ENCODE data around the gene G2E3. TPM values are rescaled to one million over a fixed set of nuclear protein-coding genes. Genes with fewer than 3 reads are reported as not detected.

G2E3 gene
- total RNA-seq, 4 donors from 2014 or later, result 9.3 to 14.5 (median 11.6) TPM

DNA sequence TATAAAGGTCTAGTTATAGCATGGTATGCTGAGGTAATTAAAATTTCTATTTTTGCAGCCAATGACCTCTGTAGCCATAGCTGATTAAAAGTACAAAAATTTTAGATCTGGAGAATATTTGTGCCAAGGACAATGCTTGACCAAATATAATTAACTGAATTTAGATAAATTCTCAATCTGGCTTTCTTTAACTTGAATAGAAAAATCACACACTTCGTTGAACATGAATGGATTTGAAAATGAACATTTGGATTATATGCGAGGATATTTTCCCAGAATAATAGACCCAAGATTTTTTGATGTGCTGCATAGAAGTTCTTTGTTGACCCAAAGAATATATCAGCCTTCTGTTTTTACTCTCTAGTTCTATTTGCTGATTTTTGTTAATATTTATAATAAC is 38.4 kb upstream of the G2E3 start:
- Histone ChIP-seq H3K4me1 (no peaks in the 10 kb centered on the region), H3K27ac (no peak overlapping the region), H3K36me3 (no peaks in the 10 kb centered on the region), H3K9me3 (no peaks in the 10 kb centered on the region), H3K27me3 (no peaks in the 10 kb centered on the region), H3K4me3 (no peak overlapping the region)
- TF ChIP-seq POLR2A (IDR thresholded peaks at IDR 0.05), result no peak
- TF ChIP-seq POLR2AphosphoS5 (IDR thresholded peaks at IDR 0.05), result no peak
- no peak for TF ChIP-seq EP300 (IDR thresholded peaks at IDR 0.05)
- TF ChIP-seq, protein P1, sequence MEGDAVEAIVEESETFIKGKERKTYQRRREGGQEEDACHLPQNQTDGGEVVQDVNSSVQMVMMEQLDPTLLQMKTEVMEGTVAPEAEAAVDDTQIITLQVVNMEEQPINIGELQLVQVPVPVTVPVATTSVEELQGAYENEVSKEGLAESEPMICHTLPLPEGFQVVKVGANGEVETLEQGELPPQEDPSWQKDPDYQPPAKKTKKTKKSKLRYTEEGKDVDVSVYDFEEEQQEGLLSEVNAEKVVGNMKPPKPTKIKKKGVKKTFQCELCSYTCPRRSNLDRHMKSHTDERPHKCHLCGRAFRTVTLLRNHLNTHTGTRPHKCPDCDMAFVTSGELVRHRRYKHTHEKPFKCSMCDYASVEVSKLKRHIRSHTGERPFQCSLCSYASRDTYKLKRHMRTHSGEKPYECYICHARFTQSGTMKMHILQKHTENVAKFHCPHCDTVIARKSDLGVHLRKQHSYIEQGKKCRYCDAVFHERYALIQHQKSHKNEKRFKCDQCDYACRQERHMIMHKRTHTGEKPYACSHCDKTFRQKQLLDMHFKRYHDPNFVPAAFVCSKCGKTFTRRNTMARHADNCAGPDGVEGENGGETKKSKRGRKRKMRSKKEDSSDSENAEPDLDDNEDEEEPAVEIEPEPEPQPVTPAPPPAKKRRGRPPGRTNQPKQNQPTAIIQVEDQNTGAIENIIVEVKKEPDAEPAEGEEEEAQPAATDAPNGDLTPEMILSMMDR (IDR thresholded peaks at IDR 0.05), result no peak
- 92 to 94% methylated on average over 2 of the region's 2 CpGs for WGBS, 2 donors (ENCODE audit: low coverage in 1 of 2)
- ATAC-seq, result no peak

DNA sequence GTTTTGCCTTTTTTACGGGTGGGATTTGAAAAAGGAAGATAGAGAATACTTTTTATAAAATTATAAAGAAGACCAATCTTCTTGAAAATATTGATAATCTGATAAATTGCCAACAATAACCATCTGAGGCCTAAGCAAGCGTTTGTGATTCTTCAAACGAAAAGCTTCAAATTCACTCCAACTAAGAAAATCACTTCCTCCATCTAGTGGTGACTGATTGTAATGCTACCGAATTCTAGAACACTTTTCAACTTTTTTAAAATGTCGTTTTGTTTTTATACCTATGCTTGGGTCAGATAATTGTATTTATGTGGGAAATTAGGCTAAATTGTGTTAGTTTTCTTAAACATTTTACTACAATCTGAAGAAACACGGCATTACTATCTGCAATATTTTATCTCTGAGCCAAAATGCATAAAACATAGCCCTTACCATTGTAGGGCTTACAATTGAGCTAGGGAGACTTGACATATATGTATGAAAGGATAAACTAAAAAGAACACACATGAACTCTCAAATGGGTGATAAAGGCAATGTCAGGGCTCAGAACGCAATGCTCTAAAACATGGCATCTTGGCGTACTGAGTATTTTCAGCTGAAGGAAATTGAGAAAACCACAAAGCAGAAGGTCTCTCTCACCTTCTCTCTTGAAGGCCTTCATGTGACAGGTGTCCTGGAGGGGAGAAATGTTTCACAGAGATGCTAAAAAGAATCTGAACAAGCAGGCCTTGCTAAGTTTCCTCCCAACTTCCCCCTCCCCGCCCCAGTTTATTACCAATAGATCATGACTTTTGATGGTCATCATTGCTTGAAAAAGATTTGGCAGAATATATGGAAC is 36.8 kb upstream of the G2E3 start:
- Histone ChIP-seq H3K36me3 (no peaks in the 10 kb centered on the region), H3K4me1 (no peaks in the 10 kb centered on the region), H3K27me3 (no peaks in the 10 kb centered on the region), H3K9me3 (no peaks in the 10 kb centered on the region), H3K27ac (no peak overlapping the region), H3K4me3 (no peak overlapping the region)
- 26 to 30% methylated on average over 9 of the region's 9 CpGs for WGBS, 2 donors (ENCODE audit: low coverage in 1 of 2)
- TF ChIP-seq POLR2A (IDR thresholded peaks at IDR 0.05), result no peak
- TF ChIP-seq, protein P1 (IDR thresholded peaks at IDR 0.05), result peak; percentile 56 to 79 (median 71)
- TF ChIP-seq POLR2AphosphoS5 (IDR thresholded peaks at IDR 0.05), result no peak
- TF ChIP-seq EP300 (IDR thresholded peaks at IDR 0.05), result no peak
- no peak for ATAC-seq

DNA sequence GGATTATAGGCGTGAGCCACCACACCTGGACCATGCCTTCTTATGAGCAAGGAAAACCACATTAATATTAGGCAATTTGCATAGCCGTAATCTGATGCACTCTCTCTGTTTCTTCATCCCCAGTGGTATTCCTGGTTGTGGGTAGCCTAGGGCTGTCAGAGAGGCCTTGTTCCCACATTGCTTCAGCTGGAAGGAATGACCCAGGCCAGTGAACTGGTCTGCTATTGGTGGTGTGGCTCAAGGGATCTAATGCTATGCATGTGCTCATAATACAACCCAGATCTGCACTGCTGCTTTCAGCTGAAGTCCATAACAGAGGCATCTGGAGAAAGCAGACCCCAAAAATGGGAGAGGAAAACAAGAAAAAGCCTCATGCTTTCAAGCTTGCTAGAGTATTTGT is 33.1 kb upstream of the G2E3 start:
- ATAC-seq, result no peak
- Histone ChIP-seq H3K4me1 (no peaks in the 10 kb centered on the region), H3K36me3 (no peaks in the 10 kb centered on the region), H3K27me3 (no peaks in the 10 kb centered on the region), H3K4me3 (no peak overlapping the region), H3K9me3 (no peaks in the 10 kb centered on the region), H3K27ac (no peak overlapping the region)
- 69 to 90% methylated on average over 2 of the region's 2 CpGs for WGBS, 2 donors (ENCODE audit: low coverage in 1 of 2)
- no peak for TF ChIP-seq POLR2A (IDR thresholded peaks at IDR 0.05)
- TF ChIP-seq EP300 (IDR thresholded peaks at IDR 0.05), result no peak

DNA sequence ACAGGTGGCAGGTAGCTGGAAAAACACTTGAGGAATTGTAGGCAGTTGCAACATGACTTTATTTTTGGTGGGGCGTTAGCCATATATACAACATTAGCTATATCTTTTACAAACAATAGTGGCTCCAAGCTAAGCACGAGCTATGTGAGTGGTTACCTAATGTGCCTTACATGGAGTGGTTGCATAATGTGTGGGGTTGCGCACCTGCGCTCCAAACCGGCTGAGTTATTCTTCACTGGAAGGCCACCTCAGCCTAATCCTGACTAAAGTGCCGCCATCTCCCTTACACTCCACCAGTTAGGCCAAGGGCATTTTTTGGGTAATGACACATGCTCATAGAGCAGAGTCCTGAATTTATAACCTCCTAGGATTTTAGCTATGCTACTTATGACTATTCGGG is 31.8 kb upstream of the G2E3 start:
- Histone ChIP-seq H3K27ac (no peak overlapping the region), H3K36me3 (no peaks in the 10 kb centered on the region), H3K4me1 (no peaks in the 10 kb centered on the region), H3K9me3 (no peaks in the 10 kb centered on the region), H3K4me3 (no peak overlapping the region), H3K27me3 (no peaks in the 10 kb centered on the region)
- TF ChIP-seq, protein P1 (IDR thresholded peaks at IDR 0.05), result no peak
- TF ChIP-seq EP300 (IDR thresholded peaks at IDR 0.05) (no peak), POLR2AphosphoS5 (IDR thresholded peaks at IDR 0.05) (no peak), POLR2A (IDR thresholded peaks at IDR 0.05) (no peak)
- 93% methylated on average over 5 to 6 of the region's 7 CpGs for WGBS, 2 donors (ENCODE audit: low coverage in 1 of 2)
- no peak for ATAC-seq

DNA sequence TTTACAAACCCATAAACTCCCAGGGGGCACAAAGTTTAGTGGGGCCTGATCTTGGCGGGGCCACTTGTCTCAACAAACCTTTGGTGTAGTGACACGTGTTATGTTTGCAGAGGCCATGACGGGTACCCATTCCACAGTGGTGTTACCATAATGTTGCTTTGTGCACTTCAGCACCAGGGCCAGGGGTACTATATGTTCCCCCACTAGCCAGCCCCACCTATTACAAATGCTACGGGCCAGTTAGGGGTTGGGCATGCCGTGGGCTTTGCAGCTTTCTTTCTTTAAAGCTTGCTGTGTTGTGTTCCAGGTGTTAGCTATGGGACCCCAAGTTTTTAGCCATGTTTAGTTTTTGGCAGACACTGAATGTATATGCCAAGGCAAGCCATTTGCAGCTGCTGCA is 30.8 kb upstream of the G2E3 start:
- no peaks in the 10 kb centered on the region for H3K27me3 ChIP-seq
- no peaks in the 10 kb centered on the region for H3K9me3 ChIP-seq
- no peak for ATAC-seq
- no peaks in the 10 kb centered on the region for H3K4me1 ChIP-seq
- H3K27ac ChIP-seq, result no peak overlapping the region
- no peaks in the 10 kb centered on the region for H3K36me3 ChIP-seq
- H3K4me3 ChIP-seq, result no peak overlapping the region
- 76% methylated on average over 5 of the region's 5 CpGs; no CpG with 5 or more reads in 1 of the 2 donors for WGBS, 2 donors (ENCODE audit: low coverage in 1 of 2)
- TF ChIP-seq, protein P1 (IDR thresholded peaks at IDR 0.05), result no peak
- TF ChIP-seq POLR2AphosphoS5 (IDR thresholded peaks at IDR 0.05), result no peak
- TF ChIP-seq POLR2A (IDR thresholded peaks at IDR 0.05), result no peak
- no peak for TF ChIP-seq EP300 (IDR thresholded peaks at IDR 0.05)

All from gastroesophageal sphincter (tissue), 4 donors.